GM21723 (cell line): ENCODE results near the gene MOB3A.

Experiments used
- ATAC-seq: cut with Tn5 transposase; IDR thresholded peaks from one replicate; pipeline ENCODE4 v1.9.1; 2021; ENCODE audit warnings: mild to moderate bottlenecking, moderate library complexity; ENCODE audit not compliant: unreplicated experiment

MOB3A gene

DNA sequence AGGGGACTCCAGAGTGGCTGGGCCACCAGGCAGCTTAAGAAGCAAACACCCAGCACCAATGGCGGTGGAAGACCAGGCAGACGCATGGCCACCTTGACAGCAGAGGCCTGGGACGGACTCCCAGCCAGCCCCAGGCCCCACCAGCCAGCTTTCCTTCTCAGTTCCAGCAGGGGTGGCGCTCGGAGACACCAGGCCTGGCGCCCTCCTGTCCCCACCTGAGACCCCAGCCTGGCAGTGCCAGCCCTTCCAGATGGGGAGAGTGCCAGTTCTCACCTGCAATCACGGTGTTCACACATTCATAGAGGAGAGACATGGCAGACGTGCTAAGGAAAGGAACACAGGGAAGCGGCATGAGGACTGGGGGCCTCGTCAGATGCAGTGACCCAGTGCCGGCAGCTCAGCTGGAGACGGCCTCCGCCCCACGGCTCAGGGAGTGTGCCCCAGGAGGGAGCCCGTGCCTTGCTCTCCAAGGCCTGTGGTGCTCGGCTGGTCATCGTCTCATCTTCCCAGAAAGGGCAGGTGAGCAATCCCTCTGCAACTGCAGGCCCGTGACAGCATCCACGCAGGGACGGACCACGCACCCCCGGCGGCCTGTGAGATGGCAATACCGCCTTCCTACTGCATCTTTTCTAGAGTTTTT is 30.9 kb upstream of the MOB3A start:
- no peak for ATAC-seq

DNA sequence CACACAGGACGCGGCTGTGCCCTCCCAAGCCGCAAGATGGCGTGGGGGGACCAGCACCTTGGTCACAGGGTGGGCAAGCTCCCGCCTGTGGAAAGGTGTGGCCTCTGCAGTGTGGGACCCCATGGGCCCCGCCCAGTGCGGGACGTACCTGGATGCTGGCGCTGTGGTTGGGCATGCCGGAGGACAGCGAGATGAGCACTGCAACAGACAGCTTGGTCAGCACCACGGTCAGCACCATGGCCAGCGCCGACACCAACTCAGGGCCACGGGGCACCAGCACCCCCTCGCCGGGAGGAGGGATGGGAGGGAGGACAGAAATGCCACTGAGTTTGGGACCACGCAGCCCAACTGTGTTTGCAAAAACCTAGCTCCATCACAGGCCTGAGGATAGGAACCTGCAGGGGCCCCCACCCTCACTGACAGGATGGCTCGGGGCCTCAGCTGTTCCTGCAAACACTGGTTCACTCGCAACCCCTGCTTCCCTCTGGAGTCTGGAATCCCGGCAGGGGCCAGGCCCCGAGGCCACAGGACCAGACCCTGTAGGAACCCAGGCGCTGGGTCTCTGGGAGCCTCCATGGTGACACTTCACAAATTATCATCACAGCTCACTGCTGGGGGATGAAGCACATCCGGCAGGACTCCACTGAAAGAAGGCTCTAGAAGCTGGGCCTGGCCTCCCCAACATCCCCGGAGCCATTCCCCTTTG is 27.7 kb upstream of the MOB3A start:
- no peak for ATAC-seq

DNA sequence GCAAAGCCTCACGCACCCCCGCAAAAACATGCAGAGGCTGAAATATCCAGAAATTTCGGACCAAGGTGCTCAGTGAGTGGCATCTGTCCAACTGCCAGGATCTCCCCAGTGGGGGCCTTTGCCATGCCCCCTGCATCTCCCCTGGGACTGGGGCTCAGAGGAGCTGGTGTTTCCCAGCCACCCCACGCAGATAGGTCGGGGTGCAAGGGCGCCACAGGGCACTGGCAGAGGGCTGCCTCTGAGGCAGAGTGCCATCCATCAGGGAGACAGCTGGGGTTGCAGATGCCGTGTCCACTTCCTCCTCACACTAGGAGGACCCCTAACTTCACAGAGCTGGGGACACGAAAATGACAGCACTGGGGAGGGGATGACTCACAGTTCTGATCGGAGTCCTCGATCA is 26.9 kb upstream of the MOB3A start:
- no peak for ATAC-seq

DNA sequence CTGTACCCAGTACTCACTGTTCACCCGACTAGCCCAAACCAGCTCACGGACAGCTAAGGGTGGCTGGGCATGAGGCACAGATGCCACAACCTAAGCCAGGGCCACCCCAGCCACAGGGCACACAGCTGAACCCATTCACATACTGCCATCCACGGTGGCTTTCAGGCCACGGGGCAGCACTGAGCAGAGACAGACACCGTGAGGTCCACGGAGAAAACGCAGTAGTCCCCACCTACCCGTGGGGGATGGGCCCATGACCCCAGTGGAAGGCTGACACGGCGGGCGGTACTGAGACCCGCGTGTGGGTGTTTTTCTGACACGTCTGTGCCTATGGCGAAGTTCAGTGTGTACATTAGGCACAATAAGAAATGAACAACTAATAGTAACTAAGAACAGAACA is 26.1 kb upstream of the MOB3A start:
- ATAC-seq, result no peak

DNA sequence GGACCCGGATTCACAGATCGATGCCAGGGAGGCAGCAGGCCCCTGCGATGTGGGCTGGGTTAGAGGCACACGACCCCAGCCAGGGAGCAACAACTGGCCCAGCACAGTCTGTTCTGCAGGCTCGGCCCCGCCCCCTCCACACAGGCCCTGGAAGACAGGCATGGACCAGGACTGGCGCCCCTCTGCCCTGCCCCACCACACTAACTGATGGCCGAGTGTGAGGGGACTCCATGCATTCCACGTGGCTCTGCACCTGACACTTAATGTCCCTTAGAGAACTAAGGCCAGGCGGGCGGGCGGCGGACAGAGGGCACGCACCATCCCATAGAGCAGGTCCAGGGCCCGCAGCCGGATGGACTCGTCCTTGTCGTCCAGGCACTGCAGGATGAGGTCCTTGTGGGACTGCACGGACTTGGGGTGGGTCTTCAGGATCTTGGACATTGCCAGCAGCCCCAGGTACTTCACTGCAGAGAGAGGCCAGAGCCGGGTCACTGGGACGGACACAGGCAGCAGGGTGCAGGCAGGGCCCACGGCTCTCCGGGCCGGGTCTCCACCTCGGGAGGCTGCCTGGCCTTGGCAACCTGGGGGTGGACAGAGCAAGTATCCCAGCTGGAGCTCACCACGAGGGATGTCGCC is 25.4 kb upstream of the MOB3A start:
- ATAC-seq, result no peak

DNA sequence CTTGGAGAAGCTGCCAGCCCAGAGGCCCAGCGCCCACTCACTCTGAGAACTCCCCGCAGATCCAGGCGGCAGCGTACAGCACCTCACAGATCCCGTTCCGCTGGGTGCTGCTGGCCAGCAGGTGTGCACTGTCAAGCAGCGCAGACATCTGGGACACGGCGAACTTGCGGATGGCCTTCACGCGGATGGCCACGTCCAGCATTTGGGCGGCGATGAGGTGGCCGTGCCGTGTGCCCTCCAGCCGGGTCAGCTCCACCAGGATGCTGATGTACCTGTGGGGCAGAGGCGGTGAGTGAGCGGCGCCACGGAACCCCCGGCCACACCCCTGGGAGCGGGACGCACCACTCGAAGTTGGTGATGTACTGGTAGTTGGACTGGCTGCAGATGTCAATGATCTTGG is 24.7 kb upstream of the MOB3A start:
- ATAC-seq, result no peak

DNA sequence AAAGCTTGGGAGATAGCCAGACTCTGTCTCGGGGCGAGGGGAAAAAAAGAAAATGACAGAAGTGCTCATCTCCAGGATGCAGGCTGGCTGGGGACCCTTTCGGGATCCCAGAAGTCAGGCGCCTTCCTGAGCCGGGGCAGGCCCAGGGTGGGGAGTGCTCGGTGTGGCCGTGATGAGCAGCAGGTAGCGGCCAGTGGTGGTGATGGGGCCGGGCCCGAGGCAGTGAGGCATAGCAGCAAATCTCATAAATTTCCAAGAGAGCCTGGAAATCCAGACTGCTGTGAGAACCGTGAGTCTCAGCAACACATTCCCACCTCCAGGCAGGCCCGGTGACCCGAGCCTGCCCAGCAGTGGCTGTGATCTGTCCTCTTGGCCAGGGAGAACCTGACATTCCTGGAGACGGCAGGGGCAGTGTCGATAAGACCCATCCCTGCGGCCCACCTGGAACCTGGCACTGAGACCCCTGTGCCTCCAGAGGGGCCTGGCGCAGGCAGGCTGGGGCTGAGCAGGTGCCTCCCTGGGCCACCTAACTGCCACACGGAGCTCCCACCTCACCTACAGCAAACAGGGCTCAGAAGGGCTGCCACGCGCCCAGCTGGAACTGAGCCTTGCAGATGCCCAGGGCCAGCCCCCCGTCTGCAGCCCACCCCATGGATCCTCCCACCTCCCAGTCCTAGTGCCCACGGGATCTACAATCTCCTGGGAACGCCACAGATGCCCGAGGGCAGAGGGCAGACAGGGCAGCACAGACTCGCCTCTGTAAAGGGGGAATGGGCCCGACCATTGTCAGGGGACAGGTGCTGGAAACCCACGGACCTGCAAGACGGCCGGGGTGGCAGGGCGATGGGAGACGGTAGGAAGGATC is 24.0 kb upstream of the MOB3A start:
- ATAC-seq, result no peak

DNA sequence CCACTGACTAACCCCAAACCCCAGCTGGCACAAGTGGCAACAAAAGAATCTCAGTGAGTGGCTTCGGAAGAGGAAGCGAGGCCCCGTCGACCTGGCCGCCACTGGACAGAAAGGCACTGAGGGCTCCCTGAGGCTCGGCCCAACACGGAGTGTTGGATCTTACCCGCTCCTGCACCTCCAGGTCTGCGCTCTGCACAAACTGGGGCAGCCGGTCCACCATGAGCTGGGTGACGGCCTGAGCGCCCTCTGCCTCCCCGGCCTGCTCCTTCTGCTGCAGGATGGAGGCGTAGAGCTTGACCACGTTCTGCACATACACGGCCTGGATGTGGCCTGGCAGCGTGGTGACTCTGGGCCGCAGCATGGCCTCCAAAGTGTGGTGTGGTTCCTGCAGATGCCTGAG is 22.3 kb upstream of the MOB3A start:
- no peak for ATAC-seq

DNA sequence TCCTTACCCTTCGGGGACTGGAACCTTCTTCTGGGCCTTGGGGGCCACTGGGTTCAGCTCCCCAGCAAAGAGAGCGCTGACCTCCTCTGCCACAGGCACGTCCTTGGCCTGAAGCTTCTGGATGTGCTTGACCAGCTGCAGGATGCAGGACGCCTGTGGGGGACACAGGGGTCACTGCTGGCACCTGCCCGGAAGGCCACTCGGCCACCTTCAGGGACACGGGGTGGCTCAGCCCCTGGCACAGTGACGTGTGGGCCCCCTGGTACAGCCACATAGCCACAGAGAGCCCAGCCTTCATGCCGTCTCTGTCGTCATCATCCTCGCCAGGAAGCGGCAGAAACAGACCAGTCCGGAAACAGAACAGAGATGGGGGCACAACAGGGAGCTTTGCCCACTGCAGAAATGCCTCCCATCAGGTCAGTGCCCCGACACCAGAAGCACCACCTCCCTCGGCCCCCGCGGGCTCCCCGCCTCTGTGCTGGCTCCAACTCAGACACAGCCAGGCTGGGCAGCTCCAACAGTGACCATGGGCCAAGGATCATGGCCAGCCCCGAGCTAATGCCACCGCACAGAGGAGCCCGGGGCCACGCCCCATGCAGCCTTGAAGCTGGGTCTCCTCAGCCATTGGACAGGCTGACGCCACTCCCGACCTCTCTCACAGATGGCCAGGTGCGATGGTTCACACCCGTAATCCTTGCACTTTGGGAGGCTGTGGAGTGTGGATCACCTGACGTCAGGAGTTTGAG is 21.3 kb upstream of the MOB3A start:
- no peak for ATAC-seq

DNA sequence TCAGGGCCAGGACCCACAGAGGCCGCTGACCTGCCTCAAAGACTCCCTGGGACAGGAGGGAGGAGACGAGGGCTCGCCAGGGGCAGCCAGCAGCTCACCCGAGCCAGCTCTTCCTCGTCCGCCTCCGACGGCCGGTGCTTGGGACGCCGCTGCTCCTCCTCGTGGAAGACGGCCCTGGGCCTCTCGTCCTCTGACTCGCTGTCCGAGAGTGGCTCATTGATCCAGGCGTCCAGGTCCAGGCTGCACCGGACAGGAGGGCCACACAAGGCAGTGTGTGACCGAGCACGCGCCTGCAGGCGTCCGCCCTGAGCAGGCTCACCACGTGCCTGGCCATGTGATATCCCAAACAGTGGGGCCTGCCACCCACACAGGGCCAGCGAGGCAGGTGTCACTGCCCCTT is 20.4 kb upstream of the MOB3A start:
- no peak for ATAC-seq

DNA sequence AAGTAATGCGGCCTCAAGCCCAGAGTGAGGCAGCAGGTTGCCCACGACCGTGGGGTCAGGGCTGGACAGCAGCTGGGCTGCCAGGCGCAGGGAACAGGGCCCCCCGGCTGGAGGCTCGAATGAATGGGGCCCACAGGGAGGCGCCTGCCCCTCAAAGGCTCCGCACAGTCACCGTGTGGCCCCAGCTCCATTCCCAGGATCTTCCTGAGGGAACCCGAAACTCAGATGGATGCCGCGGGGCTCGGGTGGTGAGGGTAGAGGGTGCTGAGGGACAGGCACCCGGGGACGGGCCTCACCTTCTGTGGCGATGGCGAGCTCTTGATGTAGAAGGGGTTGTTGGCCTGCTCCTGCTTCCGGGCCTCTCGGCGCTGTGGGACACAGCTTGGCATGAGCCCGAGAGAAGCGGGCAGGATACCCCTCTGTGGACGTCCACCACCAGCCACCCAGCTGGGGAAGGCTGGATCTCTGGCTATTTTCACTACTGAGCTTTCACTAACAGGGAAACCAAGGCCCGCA is 19.8 kb upstream of the MOB3A start:
- ATAC-seq, result no peak

DNA sequence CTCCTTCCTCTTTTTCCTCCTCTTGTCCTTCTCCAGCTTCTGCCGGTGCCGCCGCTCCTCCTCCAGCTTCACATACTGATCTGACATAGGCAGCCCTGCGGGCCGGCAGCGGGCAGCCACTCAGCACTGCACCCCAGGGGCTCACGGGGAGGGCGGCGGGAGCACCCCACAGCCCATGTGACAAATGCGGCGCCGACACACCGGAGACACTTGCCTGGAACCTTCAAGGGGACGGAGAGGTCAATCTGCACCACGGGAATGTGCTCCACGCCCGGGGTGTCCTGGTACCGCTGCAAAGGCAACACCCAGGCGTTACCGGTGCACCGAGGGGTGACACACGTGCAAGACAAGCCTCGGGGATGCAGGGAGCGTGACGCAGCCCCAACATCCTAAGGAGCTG is 19.2 kb upstream of the MOB3A start:
- no peak for ATAC-seq

DNA sequence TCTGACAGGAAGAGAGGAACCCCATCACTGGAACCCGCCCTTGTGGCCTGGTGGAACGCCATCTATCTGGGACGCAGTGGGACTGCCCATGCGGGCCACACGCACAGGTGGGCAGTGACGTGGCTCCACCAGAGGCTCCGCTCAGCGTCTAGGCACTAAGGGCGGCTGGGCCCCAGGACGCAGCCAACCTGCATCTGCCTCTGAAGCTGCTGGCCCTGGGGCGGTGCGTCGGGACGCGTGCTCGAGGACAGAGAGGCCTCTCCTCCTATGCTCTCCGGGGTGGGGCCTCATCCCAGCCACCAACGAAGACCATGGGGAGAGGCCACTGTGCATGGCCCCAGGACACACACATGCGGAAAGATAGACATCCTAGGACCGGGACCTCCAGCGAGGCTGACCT is 18.7 kb upstream of the MOB3A start:
- ATAC-seq, result no peak

DNA sequence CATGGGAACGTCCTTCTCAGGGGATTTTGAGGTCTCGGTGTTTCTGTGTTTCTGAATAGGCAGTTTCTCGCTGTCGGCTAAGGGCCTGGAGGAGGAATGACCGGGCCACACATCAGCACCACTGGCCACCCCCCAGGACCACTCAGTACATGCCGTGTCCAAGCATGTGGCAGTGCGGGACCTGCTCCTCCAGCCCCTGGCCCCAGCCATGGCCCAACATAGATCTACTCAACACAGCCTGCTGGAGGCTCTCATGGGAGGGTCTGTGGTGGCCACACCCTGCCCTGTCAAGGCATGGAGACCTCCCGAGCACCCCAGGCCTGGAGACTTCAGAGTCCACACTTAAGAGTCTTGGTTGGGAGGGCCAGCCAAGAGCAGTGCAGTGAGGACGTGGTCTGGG is 18.1 kb upstream of the MOB3A start:
- no peak for ATAC-seq

DNA sequence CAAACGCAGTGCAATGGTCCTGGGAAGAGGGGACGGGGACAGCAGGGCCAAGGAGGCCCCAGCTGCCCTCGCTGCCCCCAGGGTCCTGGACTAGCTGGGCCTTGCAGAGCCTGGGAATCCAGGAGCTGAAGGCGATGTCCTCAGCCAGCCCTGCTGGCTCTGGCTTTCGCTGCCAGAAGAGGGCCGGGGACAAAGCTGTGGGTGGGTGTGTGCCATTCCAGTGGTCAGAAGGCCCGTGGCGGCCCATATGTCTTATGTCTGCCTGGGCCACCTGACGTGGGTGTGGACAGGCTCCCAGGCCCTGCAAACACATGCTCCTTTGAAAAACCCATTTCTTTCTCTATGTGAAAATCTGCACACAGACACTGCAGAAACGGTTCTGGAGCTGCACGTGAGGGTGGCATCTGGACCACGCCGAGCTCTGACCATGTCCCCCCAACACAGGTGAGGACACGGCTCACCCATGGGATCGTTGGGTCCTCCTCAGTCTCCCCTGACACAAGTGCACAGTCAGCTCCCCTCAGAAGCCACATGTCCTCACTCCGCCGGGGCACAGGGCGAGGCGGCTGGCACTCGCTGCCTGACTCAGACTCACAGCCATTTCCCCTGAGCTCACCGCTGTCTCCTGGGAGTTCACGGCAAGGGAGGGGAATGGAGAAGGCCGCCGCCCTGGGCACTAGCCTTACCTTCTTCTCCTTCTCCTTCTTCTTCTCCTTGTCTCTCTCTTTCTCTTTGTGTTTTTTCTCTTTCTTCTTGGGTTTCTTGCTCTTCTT is 17.5 kb upstream of the MOB3A start:
- ATAC-seq, result no peak

DNA sequence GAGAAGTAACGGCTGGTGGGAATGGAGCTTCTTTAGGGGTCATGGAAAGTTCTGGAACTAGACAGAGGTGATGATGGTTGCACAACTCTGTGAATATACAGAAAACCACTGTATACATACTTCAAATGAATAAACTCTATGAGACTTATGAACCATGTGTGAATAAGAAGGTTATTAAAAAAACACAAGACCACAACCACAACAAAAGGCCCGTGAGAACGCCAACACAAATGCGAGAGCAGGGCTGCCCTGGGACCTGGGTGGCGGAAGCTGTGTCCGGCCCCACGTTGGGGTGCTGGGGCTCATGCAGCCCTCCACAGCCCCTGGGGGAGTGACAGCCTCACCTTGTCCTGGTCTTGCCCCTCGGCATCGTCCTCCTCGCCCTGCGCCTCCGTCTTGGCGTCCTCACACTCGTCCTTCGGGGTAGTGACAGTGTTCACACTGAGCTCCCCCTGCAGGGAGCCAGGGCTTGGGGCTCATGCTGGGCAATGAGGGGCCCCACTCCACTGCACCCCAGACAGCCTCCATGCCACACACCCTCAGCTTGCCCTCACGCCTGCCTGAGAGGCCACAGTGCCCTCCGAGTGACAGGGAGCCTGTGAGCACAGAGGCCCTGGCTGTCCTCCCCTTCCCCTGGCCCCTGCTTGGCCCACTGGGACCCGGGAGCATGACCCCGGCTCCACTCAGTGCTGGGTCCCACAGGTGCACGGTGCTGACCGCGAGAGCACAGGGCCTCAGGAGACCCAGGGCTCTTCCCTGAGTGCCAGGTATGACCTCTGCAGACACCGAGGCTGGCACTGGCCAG is 16.6 kb upstream of the MOB3A start:
- ATAC-seq, result no peak

DNA sequence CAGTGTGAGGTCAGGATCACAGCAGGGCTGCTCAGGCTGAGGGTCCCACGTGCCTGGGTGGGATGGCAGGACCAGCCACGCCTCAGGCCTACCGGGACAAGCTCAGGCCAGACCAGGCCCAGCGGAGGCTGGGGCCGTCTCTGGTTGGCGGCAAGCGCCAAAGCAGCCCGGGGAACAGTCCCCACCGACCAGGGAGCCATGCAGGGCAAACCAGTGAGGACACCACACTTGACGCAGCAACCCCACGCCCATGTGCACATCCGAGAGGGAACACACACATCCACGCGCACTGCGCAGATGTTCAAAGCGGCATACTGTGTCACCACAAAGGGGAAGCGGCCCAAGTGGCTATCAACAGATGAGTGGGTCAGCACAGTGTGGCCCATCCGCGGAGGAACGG is 15.8 kb upstream of the MOB3A start:
- no peak for ATAC-seq

DNA sequence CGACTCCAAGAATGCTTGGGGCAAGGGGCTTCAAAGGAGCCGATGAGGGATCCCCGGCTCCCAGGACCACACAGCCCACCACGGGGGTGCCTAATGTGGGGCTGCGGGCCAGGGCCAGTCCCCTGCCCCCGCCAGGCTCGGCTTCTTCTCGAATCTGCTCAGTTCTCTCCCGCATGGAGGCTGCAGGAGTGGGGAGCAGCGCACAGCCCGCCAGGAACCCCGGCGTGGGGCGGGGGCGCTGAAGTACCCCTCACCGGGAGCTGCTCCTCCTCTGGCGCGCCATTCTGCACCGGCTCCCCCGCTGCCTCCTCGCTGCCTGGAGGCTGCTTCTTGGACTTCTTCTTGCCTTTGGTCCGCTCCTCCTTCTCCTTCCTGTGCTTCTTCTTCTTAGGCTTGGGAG is 15.3 kb upstream of the MOB3A start:
- no peak for ATAC-seq

DNA sequence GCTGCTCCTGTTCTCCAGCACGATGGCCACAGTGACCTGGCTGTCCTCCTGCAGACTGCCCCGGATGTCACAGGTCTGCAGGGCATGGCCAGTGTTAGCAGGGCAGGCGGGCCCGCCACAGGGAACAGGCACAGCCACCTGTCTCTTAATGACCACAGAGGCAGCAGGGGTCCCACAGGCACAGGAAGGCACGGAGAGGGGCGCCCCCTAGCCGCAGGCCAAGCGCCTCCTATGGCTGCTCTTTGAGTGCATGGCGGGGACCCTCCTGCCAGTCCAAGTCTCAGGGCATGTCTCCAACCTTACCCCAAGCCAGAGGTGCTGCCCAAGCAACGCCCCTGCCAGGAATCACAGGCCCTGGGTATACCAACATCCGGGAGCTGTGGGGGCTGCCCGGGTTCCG is 14.7 kb upstream of the MOB3A start:
- no peak for ATAC-seq
